ENCODE data around the gene CYB5R2.

- TF ChIP-seq, protein P1, sequence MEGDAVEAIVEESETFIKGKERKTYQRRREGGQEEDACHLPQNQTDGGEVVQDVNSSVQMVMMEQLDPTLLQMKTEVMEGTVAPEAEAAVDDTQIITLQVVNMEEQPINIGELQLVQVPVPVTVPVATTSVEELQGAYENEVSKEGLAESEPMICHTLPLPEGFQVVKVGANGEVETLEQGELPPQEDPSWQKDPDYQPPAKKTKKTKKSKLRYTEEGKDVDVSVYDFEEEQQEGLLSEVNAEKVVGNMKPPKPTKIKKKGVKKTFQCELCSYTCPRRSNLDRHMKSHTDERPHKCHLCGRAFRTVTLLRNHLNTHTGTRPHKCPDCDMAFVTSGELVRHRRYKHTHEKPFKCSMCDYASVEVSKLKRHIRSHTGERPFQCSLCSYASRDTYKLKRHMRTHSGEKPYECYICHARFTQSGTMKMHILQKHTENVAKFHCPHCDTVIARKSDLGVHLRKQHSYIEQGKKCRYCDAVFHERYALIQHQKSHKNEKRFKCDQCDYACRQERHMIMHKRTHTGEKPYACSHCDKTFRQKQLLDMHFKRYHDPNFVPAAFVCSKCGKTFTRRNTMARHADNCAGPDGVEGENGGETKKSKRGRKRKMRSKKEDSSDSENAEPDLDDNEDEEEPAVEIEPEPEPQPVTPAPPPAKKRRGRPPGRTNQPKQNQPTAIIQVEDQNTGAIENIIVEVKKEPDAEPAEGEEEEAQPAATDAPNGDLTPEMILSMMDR (conservative IDR thresholded peaks at IDR 0.05; ENCODE audit: low read length): no peak
- no peak for TF ChIP-seq EZH2phosphoT487 (IDR thresholded peaks at IDR 0.05; ENCODE audit: borderline replicate concordance, low read depth, low read length)
Observed at GRCh38 chr11:7648264-7648663, 25.0 kb downstream of the CYB5R2 start.

Measured in OCI-LY7 (cell line).